Nucleus accumbens (tissue), 56 donors: Measurements from ENCODE around the gene SREBF1.

Experiments
- DNase-seq, 56 donors: peaks; one replicate each; lab custom pipeline; 2025; lab: John Stamatoyannopoulos, UW

The SREBF1 gene

DNA sequence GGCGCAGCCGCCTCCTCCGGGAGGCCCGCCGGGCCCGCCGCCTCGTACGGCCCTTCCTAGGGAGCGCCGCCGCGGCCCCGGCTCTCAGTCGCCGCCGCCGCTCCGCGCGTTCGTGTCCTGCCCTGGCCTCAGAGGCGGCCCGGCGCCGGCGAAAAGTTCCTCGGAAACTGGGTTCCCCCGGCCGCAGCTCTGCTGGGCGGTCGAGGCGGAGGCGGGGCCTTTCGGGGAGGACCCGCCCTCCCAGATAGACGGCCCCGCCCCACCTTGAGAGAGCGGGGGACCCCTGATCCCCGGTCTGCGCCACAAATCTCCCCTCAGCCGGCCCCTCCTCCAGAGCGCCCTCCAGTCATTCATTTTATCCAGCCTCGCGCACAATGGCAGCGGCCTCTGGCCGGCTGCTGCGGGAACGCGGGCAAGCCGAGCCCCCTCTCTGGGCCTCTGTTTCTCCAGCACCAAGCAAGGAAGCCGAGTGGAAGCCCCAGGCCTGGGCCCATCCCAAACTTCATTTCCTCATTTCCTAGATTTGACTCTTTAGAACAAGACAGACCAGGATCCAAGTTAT is at the start of gene SREBF1:
Gene SREBF1 (minus strand): TSS at position 169 of the 562 bp plus-strand sequence. CDS start 169 bp downstream, outside the sequence.
- peak in 30 of 56 donors; percentile 28 to 80 (median 56) for DNase-seq

DNA sequence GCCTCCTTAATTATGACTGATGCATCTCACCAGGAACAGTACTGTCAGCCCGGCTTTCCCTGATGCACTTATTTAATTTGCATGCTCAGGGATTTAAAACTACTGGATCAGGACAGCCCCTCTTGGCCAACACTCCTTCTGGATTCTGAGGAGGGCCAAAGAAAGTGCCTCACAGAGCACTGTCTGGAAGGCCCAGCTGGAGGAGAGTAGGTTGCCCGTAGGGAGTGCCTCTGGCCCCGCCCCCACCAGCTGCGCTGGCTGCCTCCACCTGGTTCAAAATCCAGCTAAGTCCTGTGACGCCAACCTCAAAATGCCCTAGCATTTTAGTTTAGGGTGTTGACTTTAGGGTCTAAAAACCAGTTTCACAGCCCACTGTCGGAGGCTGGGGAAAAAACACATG is 49.4 kb upstream of the SREBF1 start:
- no peak for DNase-seq

DNA sequence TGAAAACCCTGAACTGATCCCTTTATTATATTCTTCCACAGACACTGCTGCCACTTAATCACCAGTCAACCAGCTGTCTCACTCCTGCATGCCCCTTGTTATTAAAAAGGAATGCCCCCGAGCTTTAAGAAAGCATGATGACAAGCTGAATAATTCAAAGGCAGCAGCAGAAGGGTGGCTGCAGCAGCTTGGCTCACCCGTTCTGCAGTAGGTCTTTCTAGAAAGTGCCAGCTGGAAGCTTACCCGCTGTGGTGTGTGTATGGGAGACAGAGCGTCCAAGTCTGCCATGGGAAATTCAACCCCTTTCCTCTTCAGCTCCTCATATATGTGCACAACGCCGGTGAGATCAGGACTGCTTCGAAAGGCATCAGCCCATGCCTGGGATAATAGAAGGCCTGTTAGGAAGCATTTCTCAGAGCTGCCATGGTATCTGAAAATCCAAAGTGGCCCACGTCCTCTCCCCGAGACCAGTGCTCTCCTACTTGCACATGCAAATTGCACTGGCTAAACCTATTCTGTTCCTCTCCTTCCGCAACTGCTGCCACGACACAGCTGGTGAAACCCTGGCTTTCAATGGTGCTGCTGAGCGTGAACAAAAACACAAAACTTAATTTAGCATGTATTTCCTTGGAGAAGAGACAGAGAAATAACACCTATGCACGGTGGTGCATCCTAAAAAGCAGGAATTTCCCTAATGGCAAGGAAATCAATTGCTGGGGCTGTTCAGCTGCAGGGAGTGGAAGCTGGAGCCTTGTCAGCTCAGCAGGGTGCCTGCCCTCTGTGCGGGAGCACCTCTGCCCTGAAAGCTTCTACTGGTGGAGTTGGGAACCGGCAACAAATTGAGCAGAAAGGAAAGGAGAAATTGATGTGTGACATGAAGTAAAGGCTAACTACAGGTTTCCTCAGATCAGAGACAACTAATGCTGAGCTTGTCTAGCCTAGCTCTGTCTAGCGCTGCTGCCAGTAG is 47.9 kb upstream of the SREBF1 start:
- peak in 8 of 56 donors; percentile 13 to 46 (median 25) for DNase-seq

DNA sequence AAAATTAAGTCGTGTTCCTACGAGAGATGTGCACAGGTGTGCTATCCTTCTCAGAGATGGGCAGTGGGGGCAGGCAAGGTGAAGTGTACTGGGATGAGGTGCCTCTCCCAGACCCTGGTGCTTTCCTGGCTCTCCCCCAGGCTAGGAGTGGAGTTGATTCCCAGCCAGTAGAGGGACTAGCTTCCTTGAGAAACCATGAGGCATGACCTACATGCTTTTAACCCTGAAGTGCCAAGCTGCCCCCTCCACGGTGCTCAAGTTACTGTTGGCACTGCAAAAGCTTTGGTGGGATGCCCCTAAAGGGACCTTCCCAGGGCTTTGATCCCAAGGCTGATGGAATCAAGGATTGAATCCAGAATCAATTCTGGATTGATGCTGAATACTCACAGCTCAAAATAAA is 47.0 kb upstream of the SREBF1 start:
- no peak for DNase-seq

DNA sequence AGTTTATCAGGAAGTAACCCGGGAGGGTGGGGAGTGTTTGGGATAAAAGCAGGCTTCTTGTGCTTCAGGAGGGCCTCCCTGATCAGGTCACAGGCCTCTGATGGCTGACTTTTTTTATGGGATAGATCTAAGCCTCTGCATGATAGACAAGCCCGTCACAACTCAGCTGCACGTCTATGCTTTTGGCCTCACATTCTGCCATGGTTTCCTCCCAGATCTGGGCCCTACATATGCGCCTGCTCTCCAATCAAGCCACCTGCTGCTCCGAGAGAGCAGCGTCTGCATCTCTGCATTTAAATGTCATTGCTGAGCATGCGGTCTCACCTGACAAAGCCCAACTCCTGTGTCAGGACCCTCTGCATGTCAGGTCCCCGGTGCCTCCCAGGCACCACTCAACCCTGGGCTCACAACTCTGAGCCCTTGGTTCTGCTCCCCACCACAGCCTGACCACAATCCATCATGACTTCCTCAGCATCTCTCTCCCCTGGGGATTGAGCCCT is 45.3 kb upstream of the SREBF1 start:
- no peak for DNase-seq

DNA sequence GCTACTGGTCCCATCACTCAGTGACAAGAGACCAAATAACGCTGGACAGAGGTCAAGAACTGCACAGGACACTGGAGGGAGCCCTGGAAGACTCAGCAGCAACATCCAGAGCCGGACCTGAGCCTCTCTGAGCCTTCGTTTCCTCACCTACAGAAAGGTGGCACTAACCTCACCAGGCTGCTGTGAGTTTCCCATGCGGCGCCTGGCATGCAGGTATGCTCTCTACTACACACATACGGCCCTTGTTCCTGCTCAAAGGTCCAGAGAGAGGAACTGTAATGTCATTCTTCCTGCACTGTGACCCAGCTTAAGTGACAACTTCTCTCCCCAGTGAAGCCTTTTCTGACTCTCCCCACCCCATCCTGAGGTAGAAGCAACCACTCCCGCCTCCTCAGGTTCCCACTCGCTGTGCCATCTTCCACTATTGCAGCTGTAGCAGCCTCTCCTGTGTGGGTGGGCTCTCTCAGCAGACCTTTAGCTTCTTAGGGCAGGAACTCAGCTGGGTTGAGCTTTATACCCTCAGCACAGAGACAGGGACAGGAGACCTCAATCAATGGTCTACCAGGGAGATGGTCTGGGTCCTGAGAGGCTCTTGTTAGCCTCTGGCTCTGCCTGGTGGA is 43.9 kb upstream of the SREBF1 start:
- peak in 1 of 56 donors; percentile 18 for DNase-seq

DNA sequence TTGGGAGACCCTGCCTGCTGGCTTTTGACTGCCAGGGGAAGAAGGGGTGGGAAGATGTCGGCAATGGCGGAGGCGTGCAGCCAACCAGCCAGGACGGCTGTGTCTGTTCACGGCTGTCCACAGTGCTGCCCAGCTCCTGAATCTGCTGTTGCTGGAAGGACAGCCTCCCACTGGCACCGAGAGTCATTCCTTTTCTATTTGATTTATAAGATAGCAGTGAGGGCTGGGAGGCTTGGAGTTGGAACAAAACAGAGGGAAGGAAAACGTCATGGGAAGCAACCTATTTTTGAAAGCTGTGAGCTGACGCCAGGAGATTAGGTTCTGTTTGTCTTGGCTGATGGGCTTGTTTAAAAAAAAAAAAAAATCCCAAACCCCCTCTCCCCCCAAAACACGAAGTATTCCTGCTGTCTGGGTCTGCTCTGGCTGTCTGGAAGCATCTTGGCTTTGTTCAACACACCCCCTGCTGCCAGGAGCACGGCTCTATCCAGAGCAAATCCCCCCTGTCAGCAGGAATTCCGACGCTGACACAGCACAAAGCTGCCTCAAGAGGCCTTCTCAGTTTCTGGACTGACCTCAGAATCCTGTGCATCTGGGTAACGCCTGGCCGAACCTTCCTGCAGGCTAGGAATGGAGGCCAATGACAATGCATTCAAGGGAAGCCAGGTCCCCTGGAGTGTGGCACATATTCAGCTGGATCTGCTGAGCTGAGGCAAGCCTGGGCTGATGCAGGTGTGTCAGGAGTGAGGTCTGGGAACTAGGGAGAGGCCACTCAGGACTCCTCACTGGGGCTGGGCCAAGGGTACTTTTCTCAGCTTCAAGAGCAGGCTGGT is 41.0 kb upstream of the SREBF1 start:
- peak in 11 of 56 donors; percentile 12 to 45 (median 25) for DNase-seq

DNA sequence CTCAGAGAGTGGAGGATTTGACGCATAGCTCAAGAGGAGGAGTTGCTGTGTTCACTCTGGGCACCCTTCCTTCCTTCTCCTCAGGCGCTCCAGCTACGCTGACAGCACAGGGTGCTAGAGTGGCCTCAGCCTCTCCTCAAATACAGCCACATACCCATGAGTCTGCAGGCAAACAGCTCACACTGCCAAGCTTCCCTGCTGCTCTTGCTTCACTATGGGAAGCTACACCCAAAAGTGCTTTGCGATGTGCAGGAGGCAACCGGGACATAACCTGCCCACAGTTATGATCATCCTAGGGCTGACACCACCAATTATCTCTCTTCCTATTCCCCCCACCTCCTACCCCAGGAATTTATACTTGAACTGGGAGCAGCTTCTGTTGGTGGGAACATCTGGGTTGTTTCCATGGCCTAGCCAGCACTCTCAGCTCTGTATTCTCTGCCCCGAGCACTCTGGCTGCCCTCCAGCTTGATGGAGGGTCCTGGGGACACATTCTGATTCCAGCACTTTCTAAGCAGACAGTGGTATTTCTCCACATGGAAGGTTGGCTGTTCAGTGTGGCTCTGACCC is 40.3 kb upstream of the SREBF1 start:
- peak in 5 of 56 donors; percentile 18 to 35 (median 26) for DNase-seq

DNA sequence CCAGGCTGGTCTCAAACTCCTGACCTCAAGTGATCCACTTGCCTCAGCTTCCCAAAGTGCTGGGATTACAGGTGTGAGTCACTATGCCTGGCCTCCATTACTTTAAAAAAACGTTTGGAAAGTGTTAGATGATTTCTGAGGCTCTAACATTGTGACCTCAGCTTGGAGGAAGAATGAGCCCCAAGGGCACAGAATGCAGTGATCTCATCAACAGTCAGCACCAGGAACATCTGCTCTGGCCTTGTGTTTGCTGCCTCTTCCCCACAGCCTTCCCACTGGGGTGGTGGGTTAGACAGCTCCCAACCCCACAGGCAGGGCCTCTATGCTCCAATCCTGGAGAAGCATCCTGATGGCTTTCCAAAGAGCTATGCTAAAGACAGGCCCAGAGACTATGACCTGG is 37.7 kb upstream of the SREBF1 start:
- DNase-seq, result no peak

DNA sequence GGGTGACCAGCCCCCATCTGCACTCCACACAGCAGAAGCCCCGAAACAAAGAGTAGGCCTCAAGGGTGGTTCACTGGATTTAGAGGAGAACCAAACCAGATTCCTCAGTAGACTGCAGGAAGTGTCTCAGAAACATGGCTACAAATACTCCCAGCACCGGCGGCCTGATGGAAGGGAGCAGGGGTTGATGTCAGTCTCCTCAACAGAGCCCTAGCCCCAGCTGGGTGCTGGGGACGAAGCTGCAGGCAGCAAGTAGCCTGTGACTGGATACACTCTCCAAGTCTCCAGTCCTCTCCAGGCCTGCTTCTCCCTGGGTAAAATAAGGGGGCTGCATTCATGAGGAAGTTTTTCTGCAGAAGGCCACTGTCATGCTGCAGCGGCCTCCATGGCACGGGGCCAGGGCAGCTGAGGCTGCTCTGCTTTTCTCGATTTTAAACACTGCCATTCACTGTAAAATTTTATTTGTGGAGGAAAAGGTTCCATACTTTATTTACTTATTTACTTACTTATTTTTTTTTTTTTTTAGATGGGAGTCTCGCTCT is 36.7 kb upstream of the SREBF1 start:
- peak in 10 of 56 donors; percentile 10 to 37 (median 24) for DNase-seq

DNA sequence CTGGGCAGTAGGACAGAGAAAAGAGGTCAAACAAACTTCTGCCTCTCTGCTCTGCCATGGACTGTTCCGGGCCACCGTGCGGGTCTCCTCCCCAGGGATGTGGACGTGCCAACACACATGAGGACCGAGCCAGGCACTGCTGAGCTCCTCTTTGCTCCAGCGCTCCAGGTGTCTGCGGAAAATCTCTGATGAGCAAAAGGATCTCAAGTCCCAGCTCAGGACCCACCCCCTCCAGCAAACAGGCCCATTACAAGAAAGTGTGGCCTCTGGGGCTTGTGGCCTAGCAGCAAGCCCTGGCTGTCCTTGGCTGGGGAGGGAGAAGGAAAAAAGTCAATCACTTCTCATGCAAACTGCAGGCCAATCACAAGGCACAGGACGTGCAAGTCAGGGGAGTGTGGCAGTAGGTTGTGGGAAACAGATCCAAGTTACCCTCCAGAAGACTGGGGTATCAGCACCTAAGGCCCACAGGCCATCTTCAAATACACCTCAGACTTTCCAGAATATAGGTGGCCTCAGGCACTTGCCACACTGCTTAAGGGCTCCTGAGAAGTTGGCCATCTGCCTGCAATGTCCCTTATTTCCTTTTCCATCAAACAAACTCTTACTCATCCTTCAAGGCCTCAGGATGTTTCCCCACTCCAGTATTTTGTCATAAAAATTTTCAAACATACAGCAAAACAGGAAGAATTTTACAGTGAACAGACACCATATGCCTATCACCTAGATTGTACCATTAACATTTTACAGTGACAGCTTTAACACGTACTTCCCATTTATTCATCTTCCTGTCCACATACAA is 36.0 kb upstream of the SREBF1 start:
- no peak for DNase-seq

DNA sequence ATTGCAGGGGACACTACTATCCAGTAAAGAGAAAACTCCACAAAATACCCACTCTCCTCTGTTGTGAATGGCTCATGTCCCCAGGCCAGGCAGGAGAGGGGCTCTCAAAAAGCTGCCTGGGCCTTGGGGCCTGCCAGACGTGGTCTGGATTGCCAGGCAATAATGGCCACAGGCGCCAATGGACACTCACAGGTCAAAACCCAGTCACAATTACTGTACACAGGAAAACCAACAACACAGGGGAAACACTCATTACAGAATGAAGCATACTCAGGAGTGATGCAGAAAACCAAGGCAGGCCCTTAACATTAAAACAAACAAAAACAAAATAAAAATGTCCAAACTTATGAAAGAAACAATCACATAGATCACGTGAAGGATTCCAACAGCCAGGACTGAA is 35.1 kb upstream of the SREBF1 start:
- DNase-seq, result no peak

DNA sequence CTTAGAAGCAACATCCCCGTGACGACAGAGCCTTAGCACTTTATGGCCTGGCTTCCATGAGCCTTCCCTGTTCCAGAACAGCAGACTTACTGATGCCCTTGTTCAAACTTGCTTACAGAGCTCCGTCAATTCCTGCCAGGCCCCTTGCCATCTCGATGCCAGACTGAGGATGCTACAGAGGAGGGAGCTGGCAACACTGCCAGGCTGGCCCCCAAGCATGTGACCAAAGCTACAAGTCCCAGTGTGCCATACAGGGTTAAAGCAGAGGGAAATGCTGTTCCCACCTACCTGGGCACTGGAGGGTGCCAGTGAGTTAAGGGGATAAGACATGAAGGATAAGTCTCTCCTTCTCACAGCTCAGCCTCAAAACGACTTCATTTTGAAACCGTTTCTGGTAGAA is 33.5 kb upstream of the SREBF1 start:
- DNase-seq, result no peak

DNA sequence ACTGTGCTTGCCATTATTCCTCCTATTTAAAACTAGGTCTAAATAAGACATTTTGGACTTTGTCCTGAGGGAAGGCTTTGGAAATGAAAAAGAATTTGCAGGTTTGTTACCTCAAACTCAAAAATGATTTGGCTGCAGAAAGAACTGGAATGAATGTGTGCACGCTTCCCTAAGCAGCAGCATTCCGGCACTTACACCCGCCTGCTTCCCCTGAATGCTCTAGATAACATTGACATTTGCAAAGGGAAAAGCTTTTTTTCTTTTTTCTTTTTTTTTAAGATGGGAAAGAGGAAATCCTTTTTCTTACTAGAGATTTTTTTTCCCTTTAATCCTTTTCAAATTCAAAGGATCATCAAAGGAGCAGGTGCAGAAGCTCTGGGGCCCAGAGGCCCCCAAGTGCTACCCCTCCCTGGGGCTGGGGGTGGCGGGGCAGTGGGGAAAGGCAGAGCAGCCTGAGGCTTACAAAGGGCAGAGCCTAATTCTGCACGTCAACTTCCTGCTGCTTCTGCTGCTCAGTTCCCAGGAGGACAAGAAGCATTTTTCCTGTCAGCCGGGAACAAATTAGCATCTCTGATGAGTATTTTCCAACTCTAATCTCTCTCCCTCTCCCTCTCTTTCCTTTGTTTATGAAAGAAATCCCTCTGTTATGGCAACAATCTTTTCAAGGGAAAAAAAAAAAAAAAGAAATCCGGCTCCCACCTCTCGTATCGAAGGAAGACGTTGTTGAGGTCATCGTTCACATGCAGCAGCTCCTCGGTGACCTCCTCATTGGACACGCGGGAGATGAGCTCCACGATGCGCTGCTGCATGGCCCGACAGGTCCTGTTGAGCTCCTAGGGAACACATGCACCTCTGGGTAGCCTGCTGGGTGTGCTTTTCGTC is 32.1 kb upstream of the SREBF1 start:
- DNase-seq, result peak in 1 of 56 donors; percentile 26

DNA sequence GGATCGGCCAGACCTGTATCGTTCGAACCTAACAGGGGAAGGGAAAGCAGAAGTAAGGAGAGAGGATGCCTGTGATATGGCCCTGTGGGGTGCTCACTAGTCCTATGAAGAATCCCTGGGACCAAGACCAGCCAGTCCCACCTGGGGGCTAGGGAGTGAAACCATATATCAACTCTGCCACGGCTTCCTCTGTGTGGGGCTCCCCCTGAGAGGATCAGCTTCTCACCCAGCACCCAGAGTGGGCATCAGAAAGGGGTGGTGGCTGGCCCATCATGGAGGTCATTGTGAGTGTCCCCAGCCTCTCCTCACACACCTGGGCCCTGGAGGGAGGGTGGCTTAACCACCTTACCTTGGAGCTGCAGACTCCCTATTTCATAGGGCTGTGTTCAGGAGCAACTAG is 30.1 kb upstream of the SREBF1 start:
- no peak for DNase-seq

DNA sequence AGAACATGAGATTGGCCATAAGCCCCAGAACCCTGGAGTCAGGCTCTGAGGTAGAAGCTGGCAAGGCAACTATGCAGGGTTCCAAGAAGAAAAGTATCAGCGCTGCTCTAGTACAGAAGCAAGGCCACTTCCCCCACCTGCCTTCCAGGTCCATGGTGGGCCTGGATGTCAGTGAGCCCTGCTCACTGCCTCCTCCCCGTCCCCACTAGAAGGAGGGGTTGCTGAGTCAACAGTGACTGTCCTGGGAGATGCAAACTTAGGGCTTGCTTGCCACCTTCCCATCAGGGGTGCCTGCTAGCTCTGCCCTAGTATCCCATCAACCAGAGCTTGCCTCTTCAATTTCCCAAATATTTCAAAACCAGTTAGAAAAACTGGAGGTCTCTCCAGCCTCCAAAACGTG is 29.6 kb upstream of the SREBF1 start:
- DNase-seq, result no peak

DNA sequence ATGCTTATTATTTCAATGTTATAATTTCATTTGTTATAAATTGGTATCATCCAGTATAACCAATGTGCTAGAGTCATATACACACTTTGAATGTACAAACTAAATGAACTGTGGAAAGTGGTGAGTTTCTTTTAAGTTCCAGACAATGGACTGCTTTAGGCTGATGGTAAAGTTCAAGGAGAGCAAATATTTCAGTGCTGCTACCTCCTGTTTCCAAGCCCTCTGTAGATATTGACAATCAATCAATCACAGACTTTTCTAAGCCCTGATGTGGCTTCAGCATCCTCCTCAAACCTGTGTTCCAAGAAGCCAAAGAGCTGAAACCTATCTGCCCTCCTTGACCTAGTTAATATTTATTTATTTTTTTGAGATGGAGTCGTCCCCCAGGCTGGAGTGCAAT is 28.2 kb upstream of the SREBF1 start:
- DNase-seq, result no peak

DNA sequence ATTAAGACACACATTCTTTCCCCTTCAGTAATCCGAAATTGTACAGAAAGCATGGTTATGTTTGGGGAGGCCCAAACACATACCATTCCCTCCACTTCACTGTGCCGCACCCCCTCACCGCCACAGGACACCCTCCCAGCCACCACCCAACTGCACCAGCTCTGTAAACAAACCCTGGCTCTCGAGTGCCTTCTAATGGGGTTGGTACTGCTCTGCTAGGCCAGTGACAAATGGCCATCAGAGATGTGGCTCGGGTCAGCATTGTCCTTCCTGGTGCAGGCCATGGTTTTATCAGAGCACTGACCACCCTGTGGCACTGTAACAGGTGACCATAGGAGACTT is 24.0 kb upstream of the SREBF1 start:
- DNase-seq, result no peak
